Mesothelial cell of epicardium (in vitro differentiated cells): Measurements from ENCODE around the gene SCOC. TPM values are rescaled to one million over a fixed set of nuclear protein-coding genes. Genes with fewer than 3 reads are reported as not detected.

ENCODE experiments used
- DNase-seq, 2 experiments: peaks; one replicate each; pipeline ENCODE4 v3.0.0; 2021; ENCODE audit warnings: low spot score in 2 of 2; ENCODE audit not compliant: unreplicated experiment in 2 of 2
- H3K27ac Mint-ChIP-seq: 2 replicates; pipeline ENCODE4 v1.8.0; 2021; ENCODE audit warnings: mixed read lengths
- H3K27me3 Mint-ChIP-seq: 2 replicates; pipeline ENCODE4 v1.8.0; 2021; ENCODE audit warnings: low read depth, mixed read lengths
- H3K36me3 Mint-ChIP-seq: 2 replicates; pipeline ENCODE4 v1.8.0; 2021; ENCODE audit warnings: mixed read lengths
- H3K4me1 Mint-ChIP-seq: 2 replicates; pipeline ENCODE4 v1.8.0; 2021; ENCODE audit warnings: mixed read lengths
- H3K4me3 Mint-ChIP-seq: 2 replicates; pipeline ENCODE4 v1.8.0; 2021; ENCODE audit warnings: mild to moderate bottlenecking, moderate library complexity, mixed read lengths
- H3K9me3 Mint-ChIP-seq: 2 replicates; pipeline ENCODE4 v1.8.0; 2021; ENCODE audit warnings: mixed read lengths
- total RNA-seq: library from RNA; stranded (reverse); gene quantifications from 3 replicates; pipeline ENCODE4 v1.2.1, GENCODE V29; 2021
- TF ChIP-seq, protein P1 (sequence below): fragments of 200-600 bp; sonication (generic); IDR thresholded peaks from one replicate; pipeline ENCODE4 v1.5.0; 2021; ENCODE audit warnings: antibody characterized with exemption; ENCODE audit not compliant: unreplicated experiment

The SCOC gene
- total RNA-seq, 1 donor from 2014 or later = 52.5 TPM

DNA sequence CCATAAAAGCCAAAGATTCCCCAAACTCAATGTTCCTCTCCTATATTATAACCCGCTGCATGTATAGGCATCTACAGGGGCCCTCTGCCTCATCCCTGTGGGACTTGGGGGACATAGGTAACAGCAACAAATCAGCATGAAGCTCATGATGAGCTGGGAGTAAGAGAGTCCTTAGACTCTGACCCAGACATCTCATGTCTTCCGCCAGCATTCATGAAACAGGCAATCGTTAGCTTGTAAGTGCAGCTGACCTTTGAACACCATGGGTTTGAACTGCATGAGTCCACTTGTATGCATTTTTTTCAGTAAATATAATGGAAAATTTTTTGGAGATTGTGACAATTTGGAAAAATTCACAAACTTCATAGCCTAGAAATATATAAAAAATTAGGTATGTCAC, 10.4 kb upstream of the SCOC start:
- Mint-ChIP-seq H3K4me3 (no peak overlapping the region), H3K27me3 (no peaks in the 10 kb centered on the region), H3K36me3 (no peaks in the 10 kb centered on the region), H3K9me3 (no peaks in the 10 kb centered on the region), H3K4me1 (no peaks in the 10 kb centered on the region), H3K27ac (no peak overlapping the region)
- DNase-seq = no peak
- TF ChIP-seq, protein P1, sequence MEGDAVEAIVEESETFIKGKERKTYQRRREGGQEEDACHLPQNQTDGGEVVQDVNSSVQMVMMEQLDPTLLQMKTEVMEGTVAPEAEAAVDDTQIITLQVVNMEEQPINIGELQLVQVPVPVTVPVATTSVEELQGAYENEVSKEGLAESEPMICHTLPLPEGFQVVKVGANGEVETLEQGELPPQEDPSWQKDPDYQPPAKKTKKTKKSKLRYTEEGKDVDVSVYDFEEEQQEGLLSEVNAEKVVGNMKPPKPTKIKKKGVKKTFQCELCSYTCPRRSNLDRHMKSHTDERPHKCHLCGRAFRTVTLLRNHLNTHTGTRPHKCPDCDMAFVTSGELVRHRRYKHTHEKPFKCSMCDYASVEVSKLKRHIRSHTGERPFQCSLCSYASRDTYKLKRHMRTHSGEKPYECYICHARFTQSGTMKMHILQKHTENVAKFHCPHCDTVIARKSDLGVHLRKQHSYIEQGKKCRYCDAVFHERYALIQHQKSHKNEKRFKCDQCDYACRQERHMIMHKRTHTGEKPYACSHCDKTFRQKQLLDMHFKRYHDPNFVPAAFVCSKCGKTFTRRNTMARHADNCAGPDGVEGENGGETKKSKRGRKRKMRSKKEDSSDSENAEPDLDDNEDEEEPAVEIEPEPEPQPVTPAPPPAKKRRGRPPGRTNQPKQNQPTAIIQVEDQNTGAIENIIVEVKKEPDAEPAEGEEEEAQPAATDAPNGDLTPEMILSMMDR = no peak

- Mint-ChIP-seq H3K4me3 (no peak overlapping the region), H3K27me3 (no peaks in the 10 kb centered on the region), H3K9me3 (no peaks in the 10 kb centered on the region), H3K27ac (no peak overlapping the region), H3K36me3 (no peaks in the 10 kb centered on the region), H3K4me1 (no peaks in the 10 kb centered on the region)
- no peak for DNase-seq
- TF ChIP-seq, protein P1 = no peak
These were observed 9.9 kb upstream of the SCOC start for GRCh38 chr4:140363558-140363957.

GRCh38 chr4:140367738-140368137, 5.7 kb upstream of the SCOC start:
- TF ChIP-seq, protein P1 = no peak
- peaks cover 7% of the 10 kb centered on the region for H3K4me1 Mint-ChIP-seq
- H3K36me3 Mint-ChIP-seq = no peaks in the 10 kb centered on the region
- no peak overlapping the region for H3K4me3 Mint-ChIP-seq
- H3K27ac Mint-ChIP-seq = no peak overlapping the region
- DNase-seq = no peak
- no peaks in the 10 kb centered on the region for H3K9me3 Mint-ChIP-seq
- H3K27me3 Mint-ChIP-seq = no peaks in the 10 kb centered on the region

- no peak for DNase-seq
- Mint-ChIP-seq H3K4me1 (peaks cover 7% of the 10 kb centered on the region), H3K4me3 (no peak overlapping the region), H3K27me3 (no peaks in the 10 kb centered on the region), H3K36me3 (no peaks in the 10 kb centered on the region), H3K9me3 (no peaks in the 10 kb centered on the region), H3K27ac (no peak overlapping the region)
- TF ChIP-seq, protein P1 = no peak
These were observed 4.8 kb upstream of the SCOC start for GRCh38 chr4:140368686-140369085.

GRCh38 chr4:140372751-140373327, 607 bp upstream of the SCOC start:
- no peaks in the 10 kb centered on the region for H3K9me3 Mint-ChIP-seq
- TF ChIP-seq, protein P1 = no peak
- H3K27ac Mint-ChIP-seq = no peak overlapping the region
- peaks cover 35% of the 10 kb centered on the region for H3K4me1 Mint-ChIP-seq
- H3K36me3 Mint-ChIP-seq = no peaks in the 10 kb centered on the region
- no peak overlapping the region for H3K4me3 Mint-ChIP-seq
- H3K27me3 Mint-ChIP-seq = no peaks in the 10 kb centered on the region
- no peak for DNase-seq

DNA sequence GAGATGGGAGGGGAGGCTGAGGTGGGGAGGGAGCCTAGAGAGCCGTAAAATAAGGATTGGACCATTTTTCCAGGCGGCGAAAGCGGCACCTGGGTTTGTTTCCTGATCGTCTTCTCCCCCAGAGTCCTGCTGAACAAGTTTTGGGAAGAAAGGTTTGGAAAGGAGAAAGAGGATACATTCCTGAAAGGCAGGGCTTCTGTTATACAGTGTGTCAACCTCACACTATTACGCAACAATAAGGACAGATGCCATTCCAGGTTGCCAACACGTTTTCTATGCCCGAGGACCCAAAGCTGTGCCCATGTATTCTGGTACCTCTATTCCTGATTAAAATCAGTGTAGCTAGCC, 658 bp downstream of the SCOC start:
- peaks cover 35% of the 10 kb centered on the region for H3K4me1 Mint-ChIP-seq
- H3K27me3 Mint-ChIP-seq = no peaks in the 10 kb centered on the region
- peak overlapping the region; percentile 98 for H3K27ac Mint-ChIP-seq
- H3K36me3 Mint-ChIP-seq = no peaks in the 10 kb centered on the region
- TF ChIP-seq, protein P1 = no peak
- H3K4me3 Mint-ChIP-seq = no peak overlapping the region
- no peaks in the 10 kb centered on the region for H3K9me3 Mint-ChIP-seq
- no peak for DNase-seq
